T47D (cell line): ENCODE data around the gene OGDH.
A peak's percentile ranks its signal among the peaks of the same experiment; 100 is the strongest.
"Not testable (repeated sequence)": the region's sequence is repeated elsewhere in the genome, so short reads cannot be mapped to it uniquely, and the experiment has no call there.

Experiments used
- DNase-seq, 2 experiments: peaks; one replicate each; pipeline versions ENCODE4 v3.0.0 to v3.0.0-alpha.2; 2011 to 2012; ENCODE audit warnings: low read depth in 1 of 2, low spot score in 1 of 2
- JUND ChIP-seq: IDR thresholded peaks from 2 replicates; pipeline ENCODE4 v1.6.1; 2012; ENCODE audit warnings: low read depth
- in situ Hi-C: cut with HindIII; loops from 2 replicates; pipeline ENCODE4 v1.10.0; 2016; ENCODE audit warnings: low sequenced_read_pairs, low pct_unique_long_range_greater_than_20kb

The OGDH gene

GRCh38 chr7:44587843-44588711 lies 18.4 kb upstream of the OGDH start:
- no peak for TF ChIP-seq JUND
- in situ Hi-C loops, result no loop called here
- DNase-seq, result peak in 1 of 2 experiments; percentile 80

- no peak for TF ChIP-seq JUND
- no peak for DNase-seq
- in situ Hi-C loops, result no loop called here
Measured at GRCh38 chr7:44590910-44591309, 15.5 kb upstream of the OGDH start.

GRCh38 chr7:44595934-44596635 lies 10.3 kb upstream of the OGDH start:
- no peak for TF ChIP-seq JUND
- in situ Hi-C loops, result no loop called here
- peak in 1 of 2 experiments; percentile 28 for DNase-seq

- in situ Hi-C loops, DNase-seq: not testable (repeated sequence)
Measured at GRCh38 chr7:44597181-44597580, 9.2 kb upstream of the OGDH start.

- DNase-seq, result no peak
- in situ Hi-C loops, result no loop called here
- TF ChIP-seq JUND, result no peak
Measured at GRCh38 chr7:44599222-44599621, 7.2 kb upstream of the OGDH start.

GRCh38 chr7:44602576-44602910 lies 3.9 kb upstream of the OGDH start:
- no peak for DNase-seq
- TF ChIP-seq JUND, result no peak
- in situ Hi-C loops, result no loop called here

GRCh38 chr7:44603193-44603592 lies 3.2 kb upstream of the OGDH start:
- no peak for DNase-seq
- no peak for TF ChIP-seq JUND
- in situ Hi-C loops, result no loop called here

GRCh38 chr7:44604941-44605340 lies 1.5 kb upstream of the OGDH start:
- in situ Hi-C loops, result no loop called here
- TF ChIP-seq JUND, result no peak
- DNase-seq, result no peak

GRCh38 chr7:44607141-44608068 lies 978 bp downstream of the OGDH start:
- TF ChIP-seq JUND, result no peak
- in situ Hi-C loops, result no loop called here
- no peak for DNase-seq

GRCh38 chr7:44608916-44609648 lies 2.7 kb downstream of the OGDH start:
- no peak for TF ChIP-seq JUND
- DNase-seq, result no peak
- in situ Hi-C loops, result no loop called here

- DNase-seq, result no peak
- in situ Hi-C loops, result no loop called here
- no peak for TF ChIP-seq JUND
Measured at GRCh38 chr7:44609829-44610228, 3.4 kb downstream of the OGDH start.

- TF ChIP-seq JUND, result no peak
- DNase-seq, result no peak
Measured at GRCh38 chr7:44615149-44615611, 8.8 kb downstream of the OGDH start.

More at GRCh38 chr7:44615149-44615611, 8.8 kb downstream of the OGDH start:
- in situ Hi-C loops, result no loop called here
